ENCODE measurements around the gene CHST11.

Gene CHST11

GRCh38 chr12:104456417-104456949 lies at the start of gene CHST11:
TSS of gene CHST11 (plus strand) at chr12:104456948.
- DNase-seq: peak; percentile 89

GRCh38 chr12:104407438-104407837 lies 49.3 kb upstream of the CHST11 start:
- no peak for DNase-seq

GRCh38 chr12:104407922-104408321 lies 48.8 kb upstream of the CHST11 start:
- no peak for DNase-seq

GRCh38 chr12:104410326-104410725 lies 46.4 kb upstream of the CHST11 start:
- peak; percentile 13 for DNase-seq

GRCh38 chr12:104410786-104411185 lies 46.0 kb upstream of the CHST11 start:
- no peak for DNase-seq

GRCh38 chr12:104411826-104412641 lies 44.7 kb upstream of the CHST11 start:
- DNase-seq: peak; percentile 54

- DNase-seq: peak; percentile 26
Measured at GRCh38 chr12:104412681-104413080, 44.1 kb upstream of the CHST11 start.

- peak; percentile 42 for DNase-seq
Measured at GRCh38 chr12:104413330-104413729, 43.4 kb upstream of the CHST11 start.

- DNase-seq: no peak
Measured at GRCh38 chr12:104414581-104415341, 42.0 kb upstream of the CHST11 start.

GRCh38 chr12:104415342-104415980 lies 41.3 kb upstream of the CHST11 start:
- DNase-seq: no peak

GRCh38 chr12:104416136-104416535 lies 40.6 kb upstream of the CHST11 start:
- no peak for DNase-seq

- DNase-seq: no peak
Measured at GRCh38 chr12:104416585-104416984, 40.2 kb upstream of the CHST11 start.

GRCh38 chr12:104419717-104420116 lies 37.0 kb upstream of the CHST11 start:
- no peak for DNase-seq

GRCh38 chr12:104420868-104421267 lies 35.9 kb upstream of the CHST11 start:
- DNase-seq: no peak

- no peak for DNase-seq
Measured at GRCh38 chr12:104421343-104421742, 35.4 kb upstream of the CHST11 start.

- no peak for DNase-seq
Measured at GRCh38 chr12:104422441-104422840, 34.3 kb upstream of the CHST11 start.

GRCh38 chr12:104423273-104423672 lies 33.5 kb upstream of the CHST11 start:
- no peak for DNase-seq

- DNase-seq: no peak
Measured at GRCh38 chr12:104423809-104424208, 32.9 kb upstream of the CHST11 start.

- DNase-seq: no peak
Measured at GRCh38 chr12:104424955-104425354, 31.8 kb upstream of the CHST11 start.

GRCh38 chr12:104425614-104426013 lies 31.1 kb upstream of the CHST11 start:
- DNase-seq: no peak

GRCh38 chr12:104426926-104427546 lies 29.7 kb upstream of the CHST11 start:
- DNase-seq: no peak

GRCh38 chr12:104427547-104427938 lies 29.2 kb upstream of the CHST11 start:
- no peak for DNase-seq

GRCh38 chr12:104433061-104433460 lies 23.7 kb upstream of the CHST11 start:
- DNase-seq: no peak

All from activated CD8-positive, alpha-beta memory T cell treated with anti-CD3 and anti-CD28 coated beads for 24 hours (primary cell).